Measurements from ENCODE around the gene MED13L. TPM values are rescaled to one million over a fixed set of nuclear protein-coding genes. Genes with fewer than 3 reads are reported as not detected.

Gene MED13L
- total RNA-seq, 4 donors from 2014 or later, result 153 to 251 (median 194) TPM

GRCh38 chr12:116060764-116061163 lies 216.7 kb downstream of the MED13L start:
- TF ChIP-seq, protein P1, sequence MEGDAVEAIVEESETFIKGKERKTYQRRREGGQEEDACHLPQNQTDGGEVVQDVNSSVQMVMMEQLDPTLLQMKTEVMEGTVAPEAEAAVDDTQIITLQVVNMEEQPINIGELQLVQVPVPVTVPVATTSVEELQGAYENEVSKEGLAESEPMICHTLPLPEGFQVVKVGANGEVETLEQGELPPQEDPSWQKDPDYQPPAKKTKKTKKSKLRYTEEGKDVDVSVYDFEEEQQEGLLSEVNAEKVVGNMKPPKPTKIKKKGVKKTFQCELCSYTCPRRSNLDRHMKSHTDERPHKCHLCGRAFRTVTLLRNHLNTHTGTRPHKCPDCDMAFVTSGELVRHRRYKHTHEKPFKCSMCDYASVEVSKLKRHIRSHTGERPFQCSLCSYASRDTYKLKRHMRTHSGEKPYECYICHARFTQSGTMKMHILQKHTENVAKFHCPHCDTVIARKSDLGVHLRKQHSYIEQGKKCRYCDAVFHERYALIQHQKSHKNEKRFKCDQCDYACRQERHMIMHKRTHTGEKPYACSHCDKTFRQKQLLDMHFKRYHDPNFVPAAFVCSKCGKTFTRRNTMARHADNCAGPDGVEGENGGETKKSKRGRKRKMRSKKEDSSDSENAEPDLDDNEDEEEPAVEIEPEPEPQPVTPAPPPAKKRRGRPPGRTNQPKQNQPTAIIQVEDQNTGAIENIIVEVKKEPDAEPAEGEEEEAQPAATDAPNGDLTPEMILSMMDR (IDR thresholded peaks at IDR 0.05), result no peak
- DNase-seq (ENCODE audit: low spot score) (no peak), ATAC-seq (ENCODE audit: low FRiP score) (no peak)

- TF ChIP-seq, protein P1 (IDR thresholded peaks at IDR 0.05), result no peak
- DNase-seq (ENCODE audit: low spot score) (no peak), ATAC-seq (ENCODE audit: low FRiP score) (no peak)
Measured at GRCh38 chr12:116059904-116060303, 217.6 kb downstream of the MED13L start.

GRCh38 chr12:116058574-116058973 lies 218.9 kb downstream of the MED13L start:
- no peak for ATAC-seq (ENCODE audit: low FRiP score)
- no peak for DNase-seq (ENCODE audit: low spot score)
- TF ChIP-seq, protein P1 (IDR thresholded peaks at IDR 0.05), result no peak

DNA sequence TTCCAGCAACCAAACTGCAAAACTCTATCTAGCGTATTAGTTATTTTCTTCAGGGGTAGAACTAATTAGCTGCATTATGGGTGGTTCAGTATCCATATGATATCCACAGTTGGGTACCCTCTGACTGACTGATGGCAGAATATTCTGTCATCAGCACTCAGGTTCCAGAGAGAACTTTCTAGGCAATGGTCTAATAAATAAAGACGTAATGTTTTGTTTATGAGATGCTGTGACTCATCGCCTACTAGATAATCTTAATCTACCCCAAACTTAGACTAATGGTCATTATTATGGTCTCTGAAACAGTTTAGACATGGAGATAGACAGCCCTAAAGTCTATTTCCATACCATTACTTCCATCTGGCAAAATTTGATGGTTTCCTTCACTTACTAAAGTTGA lies 220.1 kb downstream of the MED13L start:
- TF ChIP-seq, protein P1 (IDR thresholded peaks at IDR 0.05), result no peak
- DNase-seq (ENCODE audit: low spot score) (no peak), ATAC-seq (ENCODE audit: low FRiP score) (no peak)

GRCh38 chr12:116055895-116056607 lies 221.4 kb downstream of the MED13L start:
- ATAC-seq (ENCODE audit: low FRiP score) (no peak), DNase-seq (ENCODE audit: low spot score) (no peak)
- TF ChIP-seq, protein P1 (IDR thresholded peaks at IDR 0.05), result no peak

- TF ChIP-seq, protein P1 (IDR thresholded peaks at IDR 0.05), result no peak
- no peak for DNase-seq (ENCODE audit: low spot score)
- ATAC-seq (ENCODE audit: low FRiP score), result no peak
Measured at GRCh38 chr12:116054280-116054679, 223.2 kb downstream of the MED13L start.

All from omental fat pad (tissue), 4 donors.